CD14-positive monocyte (primary cell): ENCODE data around the gene AGRP. TPM values are rescaled to one million over a fixed set of nuclear protein-coding genes. Genes with fewer than 3 reads are reported as not detected.

Source experiments
- DNase-seq, 3 donors: peaks; one replicate each; pipeline ENCODE4 v3.0.0-alpha.2; 2011 to 2022
- H2AFZ ChIP-seq: 2 replicates; pipeline ENCODE4 v1.6.0; 2012; ENCODE audit warnings: mild to moderate bottlenecking, low read depth, low read length, inconsistent platforms; ENCODE audit not compliant: insufficient read depth, poor library complexity, severe bottlenecking
- H3K27ac ChIP-seq, 2 donors: 1 replicate in 1 of 2; 2 replicates in 1 of 2; pipeline ENCODE4 v1.5.1; 2012 to 2013; ENCODE audit warnings: low read length in 2 of 2, control low read depth in 1 of 2, inconsistent platforms in 1 of 2, low read depth in 1 of 2, mild to moderate bottlenecking in 1 of 2
- H3K27me3 ChIP-seq, 2 donors: one replicate each; pipeline versions ENCODE4 v1.6.0 to v1.6.1; 2011 to 2013; ENCODE audit warnings: low read length in 2 of 2; ENCODE audit not compliant: control insufficient read depth in 2 of 2, insufficient read depth in 2 of 2
- H3K36me3 ChIP-seq, 2 donors: replicated peaks in 1 of 2; 1 replicate in 1 of 2; 2 replicates in 1 of 2; pipeline versions ENCODE4 v1.5.1 to v1.6.1; 2012 to 2013; ENCODE audit warnings: low read length in 2 of 2, control low read depth in 1 of 2, inconsistent platforms in 1 of 2, mild to moderate bottlenecking in 1 of 2; ENCODE audit not compliant: insufficient read depth in 2 of 2, control insufficient read depth in 1 of 2
- H3K4me1 ChIP-seq, 2 donors: 1 replicate in 1 of 2; 2 replicates in 1 of 2; pipeline versions ENCODE4 v1.5.1 to v1.6.1; 2012 to 2013; ENCODE audit warnings: low read length in 2 of 2, control low read depth in 1 of 2, inconsistent platforms in 1 of 2, mild to moderate bottlenecking in 1 of 2, moderate library complexity in 1 of 2; ENCODE audit not compliant: insufficient read depth in 2 of 2, control insufficient read depth in 1 of 2
- H3K4me2 ChIP-seq: replicated peaks from 2 replicates; pipeline ENCODE3; 2012; ENCODE audit warnings: low read length, moderate library complexity, mild to moderate bottlenecking; ENCODE audit not compliant: poor library complexity, severe bottlenecking; ENCODE audit errors: extremely low read depth
- H3K4me3 ChIP-seq, 3 experiments: fragments of 200-600 bp in 1 of 3; sonication (generic) in 1 of 3; replicated peaks in 1 of 3; 1 replicate in 2 of 3; 2 replicates in 1 of 3; pipeline ENCODE4 v1.5.1; 2011 to 2013; ENCODE audit warnings: low read length in 3 of 3, mild to moderate bottlenecking in 3 of 3, control low read depth in 2 of 3, low read depth in 2 of 3, inconsistent platforms in 1 of 3, moderate library complexity in 1 of 3
- H3K79me2 ChIP-seq: 2 replicates; pipeline ENCODE4 v1.6.0; 2012; ENCODE audit warnings: mild to moderate bottlenecking, control low read depth, inconsistent platforms, low read length, moderate library complexity; ENCODE audit not compliant: insufficient read depth
- H3K9ac ChIP-seq: 2 replicates; pipeline ENCODE4 v1.6.0; 2017; ENCODE audit warnings: low read length, mild to moderate bottlenecking; ENCODE audit not compliant: insufficient read depth, poor library complexity, severe bottlenecking
- H3K9me3 ChIP-seq, 2 donors: replicated peaks in 1 of 2; 1 replicate in 1 of 2; 2 replicates in 1 of 2; pipeline versions ENCODE4 v1.5.1 to v1.6.1; 2012 to 2013; ENCODE audit warnings: low read length in 2 of 2, control low read depth in 1 of 2; ENCODE audit not compliant: control insufficient read depth in 1 of 2, insufficient read depth in 1 of 2
- H4K20me1 ChIP-seq: 2 replicates; pipeline ENCODE4 v1.6.0; 2012; ENCODE audit warnings: mild to moderate bottlenecking, low read length, control low read depth, moderate library complexity; ENCODE audit not compliant: insufficient read depth
- H3K27ac Mint-ChIP-seq, 7 donors: one replicate each; pipeline ENCODE4 v1.8.0; 2020; ENCODE audit warnings: mild to moderate bottlenecking in 7 of 7, mixed read lengths in 7 of 7, moderate library complexity in 6 of 7, inconsistent platforms in 2 of 7
- H3K27me3 Mint-ChIP-seq, 3 donors: one replicate each; pipeline ENCODE4 v1.8.0; 2021 to 2022; ENCODE audit warnings: low read depth in 3 of 3, mild to moderate bottlenecking in 3 of 3, mixed read lengths in 3 of 3, moderate library complexity in 3 of 3, inconsistent platforms in 1 of 3
- H3K36me3 Mint-ChIP-seq, 2 donors: one replicate each; pipeline ENCODE4 v1.8.0; 2020; ENCODE audit warnings: mixed read lengths in 2 of 2, inconsistent platforms in 1 of 2, mild to moderate bottlenecking in 1 of 2
- H3K4me1 Mint-ChIP-seq: one replicate; pipeline ENCODE4 v1.8.0; 2020; ENCODE audit warnings: mild to moderate bottlenecking, mixed read lengths
- H3K4me3 Mint-ChIP-seq, 2 donors: one replicate each; pipeline ENCODE4 v1.8.0; 2020; ENCODE audit warnings: mild to moderate bottlenecking in 2 of 2, mixed read lengths in 2 of 2, moderate library complexity in 1 of 2
- H3K9me3 Mint-ChIP-seq, 7 donors: one replicate each; pipeline ENCODE4 v1.8.0; 2020 to 2022; ENCODE audit warnings: mixed read lengths in 7 of 7, mild to moderate bottlenecking in 6 of 7, moderate library complexity in 6 of 7, inconsistent platforms in 2 of 7
- WGBS: methylation state at CpG from one replicate; pipeline ENCODE4 v1.1.5; 2013; ENCODE audit warnings: missing lambda C conversion rate; ENCODE audit not compliant: insufficient coverage; 5-methylcytosine and 5-hydroxymethylcytosine counted together
- intact Hi-C, 2 donors: fragments of 100-400 bp; cut with micrococcal nuclease; formaldehyde crosslinking; loops; one replicate each; pipeline versions ENCODE4 v1.15.0 to v1.15.1; 2023
- polyA plus RNA-seq, 3 donors: library from polyadenylated mRNA; depleted of rRNA in 1 of 3; unstranded in 2 of 3; stranded (reverse) in 1 of 3; fragments of 300-500 nt in 2 of 3; fragments of >200 nt in 1 of 3; fragmentation: Illumina TruSeq in 2 of 3; gene quantifications; 1 replicate in 2 of 3; 2 replicates in 1 of 3; pipeline ENCODE4 v1.2.3, GENCODE V29; 2012 to 2021
- TF ChIP-seq, protein P1 (sequence below): fragments of 200-600 bp; IDR thresholded peaks from one replicate; pipeline ENCODE4 v1.8.0; 2022; ENCODE audit warnings: antibody characterized with exemption, mild to moderate bottlenecking

AGRP gene
- polyA plus RNA-seq, 3 donors, result 0.32 to 0.54 TPM; not detected in 1

- Mint-ChIP-seq H3K4me3 (no peak overlapping the region), H3K36me3 (peaks cover 76 to 98% of the 10 kb centered on the region in 2 donors), H3K9me3 (peaks cover 0 to 3% (median 0%) of the 10 kb centered on the region in 7 donors), H3K27ac (peak overlapping the region in 1 of 7 donors; percentile 72), H3K4me1 (peaks cover 3% of the 10 kb centered on the region), H3K27me3 (peaks cover 0 to 1% (median 0%) of the 10 kb centered on the region in 3 donors)
- Histone ChIP-seq H4K20me1 (peaks cover 100% of the 10 kb centered on the region), H3K4me2 (no peak overlapping the region), H3K9ac (no peak overlapping the region), H3K27me3 (no peaks in the 10 kb centered on the region), H3K79me2 (peaks cover 41% of the 10 kb centered on the region), H3K4me3 (no peak overlapping the region), H2AFZ (no peak overlapping the region), H3K9me3 (no peaks in the 10 kb centered on the region), H3K36me3 (peaks cover 98 to 100% of the 10 kb centered on the region in 2 donors), H3K4me1 (no peaks in the 10 kb centered on the region), H3K27ac (no peak overlapping the region)
- TF ChIP-seq, protein P1, sequence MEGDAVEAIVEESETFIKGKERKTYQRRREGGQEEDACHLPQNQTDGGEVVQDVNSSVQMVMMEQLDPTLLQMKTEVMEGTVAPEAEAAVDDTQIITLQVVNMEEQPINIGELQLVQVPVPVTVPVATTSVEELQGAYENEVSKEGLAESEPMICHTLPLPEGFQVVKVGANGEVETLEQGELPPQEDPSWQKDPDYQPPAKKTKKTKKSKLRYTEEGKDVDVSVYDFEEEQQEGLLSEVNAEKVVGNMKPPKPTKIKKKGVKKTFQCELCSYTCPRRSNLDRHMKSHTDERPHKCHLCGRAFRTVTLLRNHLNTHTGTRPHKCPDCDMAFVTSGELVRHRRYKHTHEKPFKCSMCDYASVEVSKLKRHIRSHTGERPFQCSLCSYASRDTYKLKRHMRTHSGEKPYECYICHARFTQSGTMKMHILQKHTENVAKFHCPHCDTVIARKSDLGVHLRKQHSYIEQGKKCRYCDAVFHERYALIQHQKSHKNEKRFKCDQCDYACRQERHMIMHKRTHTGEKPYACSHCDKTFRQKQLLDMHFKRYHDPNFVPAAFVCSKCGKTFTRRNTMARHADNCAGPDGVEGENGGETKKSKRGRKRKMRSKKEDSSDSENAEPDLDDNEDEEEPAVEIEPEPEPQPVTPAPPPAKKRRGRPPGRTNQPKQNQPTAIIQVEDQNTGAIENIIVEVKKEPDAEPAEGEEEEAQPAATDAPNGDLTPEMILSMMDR, result no peak
- intact Hi-C loops, result no loop called here
- WGBS, result 91% methylated on average over 5 of the region's 5 CpGs
- no peak for DNase-seq
Measured at GRCh38 chr16:67441907-67442306, 41.4 kb downstream of the AGRP start.

- intact Hi-C loops, result no loop called here
Measured at GRCh38 chr16:67441271-67441753, 42.0 kb downstream of the AGRP start.

More at GRCh38 chr16:67441271-67441753, 42.0 kb downstream of the AGRP start:
- WGBS, result 75% methylated on average over 8 of the region's 17 CpGs
- Histone ChIP-seq H3K4me3 (no peak overlapping the region), H3K4me1 (no peaks in the 10 kb centered on the region), H3K4me2 (no peak overlapping the region), H2AFZ (no peak overlapping the region), H3K27ac (no peak overlapping the region), H3K9ac (no peak overlapping the region), H4K20me1 (peaks cover 100% of the 10 kb centered on the region), H3K36me3 (peaks cover 98 to 99% of the 10 kb centered on the region in 2 donors), H3K9me3 (no peaks in the 10 kb centered on the region), H3K27me3 (no peaks in the 10 kb centered on the region), H3K79me2 (peaks cover 35% of the 10 kb centered on the region)
- DNase-seq, result no peak
- Mint-ChIP-seq H3K27me3 (peaks cover 0 to 1% (median 0%) of the 10 kb centered on the region in 3 donors), H3K27ac (no peak overlapping the region), H3K36me3 (peaks cover 76 to 98% of the 10 kb centered on the region in 2 donors), H3K9me3 (peaks cover 0 to 3% (median 0%) of the 10 kb centered on the region in 7 donors), H3K4me3 (no peak overlapping the region), H3K4me1 (peaks cover 3% of the 10 kb centered on the region)
- TF ChIP-seq, protein P1, result no peak
